ENCODE data around the gene NUP107. TPM values are rescaled to one million over a fixed set of nuclear protein-coding genes. Genes with fewer than 3 reads are reported as not detected.
"Not testable (repeated sequence)": the region's sequence is repeated elsewhere in the genome, so short reads cannot be mapped to it uniquely, and the experiment has no call there.

The NUP107 gene
- total RNA-seq, 1 donor from 2014 or later = 136 TPM

- peaks cover 3% of the 10 kb centered on the region for H3K27me3 Mint-ChIP-seq (ENCODE audit: low read depth)
- no peak for TF ChIP-seq CTCF (conservative IDR thresholded peaks at IDR 0.05)
- DNase-seq (ENCODE audit: low read depth, low spot score) = no peak
- H3K9me3 Mint-ChIP-seq = no peaks in the 10 kb centered on the region
- no peaks in the 10 kb centered on the region for H3K36me3 Mint-ChIP-seq (ENCODE audit: low read depth)
- H3K4me3 Mint-ChIP-seq = no peak overlapping the region
- no peak overlapping the region for H3K27ac Mint-ChIP-seq (ENCODE audit: unreplicated experiment)
- H3K4me1 Mint-ChIP-seq = peaks cover 4% of the 10 kb centered on the region
These were observed 11.5 kb upstream of the NUP107 start for GRCh38 chr12:68675101-68675842.

GRCh38 chr12:68676854-68677253, 9.9 kb upstream of the NUP107 start:
- not testable (repeated sequence) for H3K9me3 Mint-ChIP-seq; H3K36me3 Mint-ChIP-seq (ENCODE audit: low read depth); H3K4me1 Mint-ChIP-seq; DNase-seq (ENCODE audit: low read depth, low spot score); H3K27ac Mint-ChIP-seq (ENCODE audit: unreplicated experiment); H3K4me3 Mint-ChIP-seq; H3K27me3 Mint-ChIP-seq (ENCODE audit: low read depth)

- no peaks in the 10 kb centered on the region for H3K36me3 Mint-ChIP-seq (ENCODE audit: low read depth)
These were observed 550 bp upstream of the NUP107 start for GRCh38 chr12:68686262-68686594.

GRCh38 chr12:68695454-68695853, 8.7 kb downstream of the NUP107 start:
- Mint-ChIP-seq H3K36me3 (ENCODE audit: low read depth) (peaks cover 23% of the 10 kb centered on the region), H3K9me3 (no peaks in the 10 kb centered on the region), H3K4me1 (no peaks in the 10 kb centered on the region), H3K27me3 (ENCODE audit: low read depth) (no peaks in the 10 kb centered on the region), H3K4me3 (no peak overlapping the region), H3K27ac (ENCODE audit: unreplicated experiment) (no peak overlapping the region)
- no peak for TF ChIP-seq CTCF (conservative IDR thresholded peaks at IDR 0.05)
- DNase-seq (ENCODE audit: low read depth, low spot score) = no peak

More at GRCh38 chr12:68686262-68686594, 550 bp upstream of the NUP107 start:
- Mint-ChIP-seq H3K27ac (ENCODE audit: unreplicated experiment) (peak overlapping the region; percentile 98), H3K4me3 (peak overlapping the region; percentile 96), H3K4me1 (peaks cover 28% of the 10 kb centered on the region), H3K9me3 (no peaks in the 10 kb centered on the region), H3K27me3 (ENCODE audit: low read depth) (no peaks in the 10 kb centered on the region)
- no peak for TF ChIP-seq CTCF (conservative IDR thresholded peaks at IDR 0.05)
- no peak for DNase-seq (ENCODE audit: low read depth, low spot score)

GRCh38 chr12:68699486-68699885, 12.7 kb downstream of the NUP107 start:
- Mint-ChIP-seq H3K9me3 (no peaks in the 10 kb centered on the region), H3K27me3 (ENCODE audit: low read depth) (no peaks in the 10 kb centered on the region), H3K4me3 (no peak overlapping the region), H3K4me1 (no peaks in the 10 kb centered on the region), H3K27ac (ENCODE audit: unreplicated experiment) (no peak overlapping the region), H3K36me3 (ENCODE audit: low read depth) (peaks cover 30% of the 10 kb centered on the region)
- no peak for TF ChIP-seq CTCF (conservative IDR thresholded peaks at IDR 0.05)
- no peak for DNase-seq (ENCODE audit: low read depth, low spot score)

GRCh38 chr12:68727776-68728175, 41.0 kb downstream of the NUP107 start:
- H3K4me3 Mint-ChIP-seq = no peak overlapping the region
- TF ChIP-seq CTCF (conservative IDR thresholded peaks at IDR 0.05) = no peak
- no peak for DNase-seq (ENCODE audit: low read depth, low spot score)
- H3K9me3 Mint-ChIP-seq = no peaks in the 10 kb centered on the region
- H3K4me1 Mint-ChIP-seq = no peaks in the 10 kb centered on the region
- no peak overlapping the region for H3K27ac Mint-ChIP-seq (ENCODE audit: unreplicated experiment)
- peaks cover 9% of the 10 kb centered on the region for H3K36me3 Mint-ChIP-seq (ENCODE audit: low read depth)
- no peaks in the 10 kb centered on the region for H3K27me3 Mint-ChIP-seq (ENCODE audit: low read depth)

All from neural crest cell (in vitro differentiated cells).